ENCODE results near the gene WFDC8. TPM values are rescaled to one million over a fixed set of nuclear protein-coding genes. Genes with fewer than 3 reads are reported as not detected.

WFDC8 gene

DNA sequence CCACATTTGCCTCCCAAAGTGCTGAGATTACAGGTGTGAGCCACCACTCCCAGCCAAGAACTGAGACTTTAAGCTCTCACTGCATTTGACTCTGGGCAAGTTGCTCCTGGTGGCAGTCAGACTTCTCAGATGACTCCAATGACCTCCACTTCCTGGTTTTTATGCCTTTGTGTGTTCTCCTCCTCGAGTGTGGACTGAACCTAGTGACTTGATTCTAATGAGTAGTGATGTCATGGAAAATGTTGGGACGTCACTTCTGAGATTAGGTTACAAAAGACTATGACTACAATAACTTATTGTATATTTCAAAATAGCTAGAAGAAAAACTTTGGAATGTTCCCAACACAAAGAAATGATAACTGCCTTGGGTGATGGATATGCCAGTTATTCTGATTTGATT lies 75.7 kb downstream of the WFDC8 start:
- H3K79me2 ChIP-seq (ENCODE audit: control insufficient read depth, insufficient read depth, low read length): no peaks in the 10 kb centered on the region
- H3K56ac ChIP-seq (ENCODE audit: low read length): no peak overlapping the region
- H3K27me3 ChIP-seq (ENCODE audit: insufficient read depth, low read length, poor library complexity): no peaks in the 10 kb centered on the region
- H3K4me2 ChIP-seq (ENCODE audit: low read length): no peak overlapping the region
- no peak overlapping the region for H2AK5ac ChIP-seq (ENCODE audit: low read length)
- no peak overlapping the region for H2BK5ac ChIP-seq (ENCODE audit: low read length)
- WGBS (ENCODE audit: extremely low coverage, insufficient coverage, low lambda C conversion rate): no CpG with 5 or more reads among the region's 2 CpGs
- H3K23ac ChIP-seq (ENCODE audit: low read length): no peak overlapping the region
- H3K4me3 ChIP-seq (ENCODE audit: low read length): no peak overlapping the region
- H3K18ac ChIP-seq (ENCODE audit: low read length): no peak overlapping the region
- H3K27ac ChIP-seq (ENCODE audit: low read depth, low read length): no peak overlapping the region
- H2BK120ac ChIP-seq (ENCODE audit: low read depth, low read length): no peak overlapping the region
- DNase-seq: no peak
- H3K4me1 ChIP-seq (ENCODE audit: control insufficient read depth, low read depth, low read length): no peaks in the 10 kb centered on the region
- no peak overlapping the region for H2BK15ac ChIP-seq (replicated peaks; ENCODE audit: low read depth)
- H4K5ac ChIP-seq (ENCODE audit: low read length): no peak overlapping the region
- H3K4ac ChIP-seq (ENCODE audit: low read depth, low read length): no peak overlapping the region
- no peak overlapping the region for H3K9ac ChIP-seq (ENCODE audit: low read length)
- no peaks in the 10 kb centered on the region for H3K79me1 ChIP-seq (ENCODE audit: low read length)
- H3K36me3 ChIP-seq (ENCODE audit: control insufficient read depth, insufficient read depth, low read length): no peaks in the 10 kb centered on the region
- no peak overlapping the region for H4K8ac ChIP-seq (ENCODE audit: low read depth, low read length)

DNA sequence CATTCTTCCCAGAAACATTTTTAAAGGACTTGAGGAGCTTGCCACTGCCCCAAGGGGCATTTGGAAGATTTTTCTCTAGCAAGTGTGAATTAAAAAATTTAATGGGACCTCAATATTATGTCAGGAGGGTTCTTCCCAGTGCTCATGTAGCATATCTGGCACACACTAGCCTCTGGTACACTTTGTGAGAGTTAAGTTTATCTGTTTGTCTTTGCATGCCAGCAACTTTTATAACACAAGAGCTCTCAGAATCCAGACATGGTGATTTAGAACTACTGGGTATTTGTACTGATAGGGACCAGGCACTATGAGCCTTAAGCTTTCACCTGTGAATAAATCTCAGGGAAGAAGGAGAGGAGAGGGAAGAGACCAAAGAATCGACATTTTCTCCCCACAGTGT lies 76.5 kb downstream of the WFDC8 start:
- Histone ChIP-seq H3K27ac (ENCODE audit: low read depth, low read length) (no peak overlapping the region), H3K36me3 (ENCODE audit: control insufficient read depth, insufficient read depth, low read length) (no peaks in the 10 kb centered on the region), H3K79me2 (ENCODE audit: control insufficient read depth, insufficient read depth, low read length) (no peaks in the 10 kb centered on the region), H2AK5ac (ENCODE audit: low read length) (no peak overlapping the region), H3K4ac (ENCODE audit: low read depth, low read length) (no peak overlapping the region), H4K8ac (ENCODE audit: low read depth, low read length) (no peak overlapping the region), H3K18ac (ENCODE audit: low read length) (no peak overlapping the region), H3K56ac (ENCODE audit: low read length) (no peak overlapping the region), H3K79me1 (ENCODE audit: low read length) (no peaks in the 10 kb centered on the region), H3K4me3 (ENCODE audit: low read length) (no peak overlapping the region), H3K23ac (ENCODE audit: low read length) (no peak overlapping the region), H4K5ac (ENCODE audit: low read length) (no peak overlapping the region), H2BK5ac (ENCODE audit: low read length) (no peak overlapping the region), H2BK120ac (ENCODE audit: low read depth, low read length) (no peak overlapping the region), H3K9ac (ENCODE audit: low read length) (no peak overlapping the region), H3K27me3 (ENCODE audit: insufficient read depth, low read length, poor library complexity) (no peaks in the 10 kb centered on the region), H3K4me2 (ENCODE audit: low read length) (no peak overlapping the region), H2BK15ac (replicated peaks; ENCODE audit: low read depth) (no peak overlapping the region), H3K4me1 (ENCODE audit: control insufficient read depth, low read depth, low read length) (peaks cover 1% of the 10 kb centered on the region)
- DNase-seq: no peak
- WGBS (ENCODE audit: extremely low coverage, insufficient coverage, low lambda C conversion rate): no CpG with 5 or more reads among the region's 1 CpG

Small RNA genes within 50 kb of the gene (small RNA-seq; reads per million reads assigned to genes)
- not detected for gene AL031663.1 (ENCODE audit: insufficient read depth)
- not detected for gene HSPD1P21 (ENCODE audit: insufficient read depth)
- gene RNA5SP485 (ENCODE audit: insufficient read depth): 0.54 reads per million
